T-helper 1 cell treated with Interleukin-12 subunit alpha and Interleukin-12 subunit beta and Interleukin-4 antibody, amounts not matched to agents 30 μg/mL and 1 μg/mL, for 36 hours (primary cell): ENCODE results near the gene ACADL.

ENCODE experiments used
- H3K27ac Mint-ChIP-seq: one replicate; pipeline ENCODE4 v1.8.0; 2021; ENCODE audit warnings: mild to moderate bottlenecking, mixed read lengths
- H3K27me3 Mint-ChIP-seq: one replicate; pipeline ENCODE4 v1.8.0; 2021; ENCODE audit warnings: low read depth, mixed read lengths
- H3K36me3 Mint-ChIP-seq: one replicate; pipeline ENCODE4 v1.8.0; 2021; ENCODE audit warnings: low read depth, mixed read lengths
- H3K4me1 Mint-ChIP-seq: one replicate; pipeline ENCODE4 v1.8.0; 2021; ENCODE audit warnings: low read depth, mixed read lengths
- H3K4me3 Mint-ChIP-seq: one replicate; pipeline ENCODE4 v1.8.0; 2021; ENCODE audit warnings: mild to moderate bottlenecking, moderate library complexity, mixed read lengths
- H3K9me3 Mint-ChIP-seq: one replicate; pipeline ENCODE4 v1.8.0; 2021; ENCODE audit warnings: mixed read lengths

Gene ACADL

DNA sequence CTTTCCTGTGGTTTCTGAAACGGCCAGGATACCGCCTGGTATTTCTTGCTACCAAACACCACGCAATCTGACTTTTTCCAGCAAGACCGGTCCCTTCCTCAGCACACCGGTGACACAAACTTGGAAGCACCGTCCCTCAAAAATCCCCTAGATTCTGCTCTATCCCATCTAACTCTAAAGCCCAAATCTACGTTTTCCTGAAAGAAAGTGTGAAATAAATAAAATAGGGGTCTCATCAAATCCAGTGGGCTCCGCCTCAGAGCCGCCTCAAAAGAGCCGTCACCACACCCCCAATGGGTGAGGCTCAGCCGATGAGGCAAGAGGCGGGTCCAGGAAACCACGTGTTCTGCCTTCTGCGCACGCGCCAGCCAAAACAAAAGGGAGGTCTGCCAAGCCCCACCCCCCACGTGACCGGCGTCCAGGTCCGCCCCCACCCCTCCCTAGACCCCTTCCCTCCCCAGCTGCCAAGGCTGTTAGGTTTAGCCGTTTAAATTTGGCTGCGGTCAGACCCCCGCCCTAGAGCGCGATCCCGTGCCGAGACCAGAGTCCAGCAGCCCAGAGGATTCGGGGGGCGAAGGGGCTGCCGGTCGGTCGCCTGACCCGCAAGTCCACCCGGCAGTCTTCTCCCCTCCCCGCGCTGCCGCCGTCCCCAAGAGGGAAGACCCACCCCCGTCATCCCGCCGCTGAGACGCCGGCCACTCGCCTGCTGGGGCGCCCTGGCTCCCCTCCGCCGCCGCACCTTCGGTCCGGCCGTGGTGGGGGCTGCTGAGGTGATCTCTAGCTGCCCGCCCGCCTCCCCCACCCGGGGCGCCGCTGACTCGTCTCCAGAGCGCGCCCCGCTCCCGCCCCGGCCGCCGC is 54.6 kb downstream of the ACADL start:
- H3K4me3 Mint-ChIP-seq, result peak overlapping the region; percentile 94
- no peaks in the 10 kb centered on the region for H3K9me3 Mint-ChIP-seq
- peak overlapping the region; percentile 97 for H3K27ac Mint-ChIP-seq

GRCh38 chr2:210170196-210170445 is 55.1 kb downstream of the ACADL start:
- no peaks in the 10 kb centered on the region for H3K36me3 Mint-ChIP-seq
- H3K9me3 Mint-ChIP-seq, result no peaks in the 10 kb centered on the region
- peaks cover 26% of the 10 kb centered on the region for H3K4me1 Mint-ChIP-seq
- H3K27me3 Mint-ChIP-seq, result peaks cover 26% of the 10 kb centered on the region
- H3K4me3 Mint-ChIP-seq, result peak overlapping the region; percentile 94
- peak overlapping the region; percentile 97 for H3K27ac Mint-ChIP-seq

More for the DNA sequence above, 54.6 kb downstream of the ACADL start:
- Mint-ChIP-seq H3K4me1 (peaks cover 26% of the 10 kb centered on the region), H3K36me3 (no peaks in the 10 kb centered on the region), H3K27me3 (peaks cover 28% of the 10 kb centered on the region)

- peak overlapping the region; percentile 94 for H3K4me3 Mint-ChIP-seq
- H3K27me3 Mint-ChIP-seq, result peaks cover 26% of the 10 kb centered on the region
- peaks cover 26% of the 10 kb centered on the region for H3K4me1 Mint-ChIP-seq
- peak overlapping the region; percentile 97 for H3K27ac Mint-ChIP-seq
- H3K36me3 Mint-ChIP-seq, result no peaks in the 10 kb centered on the region
- H3K9me3 Mint-ChIP-seq, result no peaks in the 10 kb centered on the region
These were observed 55.6 kb downstream of the ACADL start for GRCh38 chr2:210169516-210170195.

DNA sequence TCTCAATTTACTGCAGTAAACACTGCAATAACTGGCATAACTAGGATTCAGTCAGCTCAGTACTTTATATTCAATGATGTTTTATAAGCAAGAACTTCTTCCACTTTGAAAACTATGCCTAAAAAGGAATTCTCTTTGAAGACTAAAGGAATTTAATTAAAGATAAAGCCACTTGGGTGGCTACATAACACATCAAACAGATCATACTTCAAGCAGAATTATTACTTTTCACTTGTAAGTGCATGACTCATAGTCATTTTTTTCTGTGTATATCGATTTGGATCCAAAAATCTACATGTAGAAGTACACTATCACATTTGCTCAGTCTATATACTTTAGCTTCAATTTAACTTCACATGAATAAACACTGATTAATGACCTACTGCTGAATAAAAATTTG is 58.0 kb downstream of the ACADL start:
- H3K4me1 Mint-ChIP-seq, result peaks cover 34% of the 10 kb centered on the region
- H3K4me3 Mint-ChIP-seq, result no peak overlapping the region
- H3K36me3 Mint-ChIP-seq, result peaks cover 3% of the 10 kb centered on the region
- H3K9me3 Mint-ChIP-seq, result no peaks in the 10 kb centered on the region
- H3K27ac Mint-ChIP-seq, result no peak overlapping the region
- H3K27me3 Mint-ChIP-seq, result peaks cover 8% of the 10 kb centered on the region

- peaks cover 3% of the 10 kb centered on the region for H3K36me3 Mint-ChIP-seq
These were observed 62.7 kb downstream of the ACADL start for GRCh38 chr2:210162466-210163124.

GRCh38 chr2:210159059-210159458 is 66.2 kb downstream of the ACADL start:
- Mint-ChIP-seq H3K36me3 (peaks cover 6% of the 10 kb centered on the region), H3K27ac (no peak overlapping the region), H3K4me3 (no peak overlapping the region), H3K4me1 (peaks cover 11% of the 10 kb centered on the region), H3K27me3 (no peaks in the 10 kb centered on the region), H3K9me3 (no peaks in the 10 kb centered on the region)

More at GRCh38 chr2:210162466-210163124, 62.7 kb downstream of the ACADL start:
- no peak overlapping the region for H3K27ac Mint-ChIP-seq
- H3K9me3 Mint-ChIP-seq, result no peaks in the 10 kb centered on the region
- H3K4me3 Mint-ChIP-seq, result no peak overlapping the region
- H3K27me3 Mint-ChIP-seq, result no peaks in the 10 kb centered on the region
- H3K4me1 Mint-ChIP-seq, result peaks cover 11% of the 10 kb centered on the region

- Mint-ChIP-seq H3K36me3 (peaks cover 11% of the 10 kb centered on the region), H3K4me1 (peaks cover 11% of the 10 kb centered on the region), H3K9me3 (no peaks in the 10 kb centered on the region), H3K27ac (no peak overlapping the region), H3K4me3 (no peak overlapping the region), H3K27me3 (no peaks in the 10 kb centered on the region)
These were observed 67.0 kb downstream of the ACADL start for GRCh38 chr2:210158236-210158635.

GRCh38 chr2:210157526-210157925 is 67.7 kb downstream of the ACADL start:
- no peaks in the 10 kb centered on the region for H3K27me3 Mint-ChIP-seq
- H3K36me3 Mint-ChIP-seq, result peaks cover 9% of the 10 kb centered on the region
- no peak overlapping the region for H3K4me3 Mint-ChIP-seq
- H3K4me1 Mint-ChIP-seq, result peaks cover 6% of the 10 kb centered on the region
- H3K27ac Mint-ChIP-seq, result no peak overlapping the region
- no peaks in the 10 kb centered on the region for H3K9me3 Mint-ChIP-seq

DNA sequence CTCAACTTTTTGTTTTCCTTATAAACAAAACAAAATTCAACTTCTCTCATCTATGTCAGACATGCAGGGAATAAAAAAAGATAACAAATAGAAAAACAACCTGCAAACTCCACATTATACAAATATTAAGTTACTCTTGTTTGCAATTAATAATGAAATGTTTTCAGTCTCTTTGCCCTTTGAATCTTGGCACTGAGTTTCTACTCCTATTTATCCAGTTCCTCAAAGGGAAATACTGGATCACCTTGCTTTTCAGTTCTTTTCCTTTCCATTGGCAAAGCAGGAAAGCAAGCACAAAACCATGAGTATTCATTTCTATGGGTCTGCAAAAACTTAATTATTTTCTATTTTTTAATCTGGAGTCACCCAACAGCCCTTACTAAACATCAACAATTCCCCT is 77.6 kb downstream of the ACADL start:
- H3K27me3 Mint-ChIP-seq, result no peaks in the 10 kb centered on the region
- H3K4me3 Mint-ChIP-seq, result no peak overlapping the region
- peaks cover 12% of the 10 kb centered on the region for H3K9me3 Mint-ChIP-seq
- H3K27ac Mint-ChIP-seq, result no peak overlapping the region
- H3K36me3 Mint-ChIP-seq, result peaks cover 17% of the 10 kb centered on the region
- no peaks in the 10 kb centered on the region for H3K4me1 Mint-ChIP-seq
